Caco-2 (cell line): ENCODE measurements around the gene PCAT7. TPM values are rescaled to one million over a fixed set of nuclear protein-coding genes. Genes with fewer than 3 reads are reported as not detected.
"Not testable (repeated sequence)": the region's sequence is repeated elsewhere in the genome, so short reads cannot be mapped to it uniquely, and the experiment has no call there.

Experiments used
- BruUV-seq: library from RNA; stranded (reverse); fragments of 400-500 nt; replicated peaks from 2 replicates; lab custom pipeline; 2021; lab: Mats Ljungman, UMichigan
- CTCF ChIA-PET: fragments of 300-600 bp; sonication (Branson Sonifier 250); formaldehyde crosslinking; loops from one replicate; lab custom pipeline; 2022; ENCODE audit warnings: antibody characterized with exemption; lab: Charles Lee
- POLR2A ChIA-PET: fragments of 300-600 bp; sonication (Branson Sonifier 250); formaldehyde crosslinking; loops from one replicate; lab custom pipeline; 2022; ENCODE audit warnings: antibody characterized with exemption; lab: Charles Lee
- DNase-seq, 2 experiments: peaks; one replicate each; pipeline versions ENCODE4 v3.0.0 to v3.0.0-alpha.2; 2020 to 2022
- H3K27me3 ChIP-seq: replicated peaks from 2 replicates; pipeline ENCODE4 v1.6.0; 2011; ENCODE audit warnings: low read length; ENCODE audit not compliant: control insufficient read depth, insufficient read depth
- H3K36me3 ChIP-seq: 2 replicates; pipeline ENCODE4 v1.5.1; 2011; ENCODE audit warnings: low read length; ENCODE audit not compliant: control insufficient read depth, insufficient read depth
- H3K4me1 ChIP-seq: fragments of 250-450 bp; sonication (Bioruptor Pico); 2 replicates; pipeline ENCODE4 v1.5.1; 2020; ENCODE audit warnings: mild to moderate bottlenecking
- H3K4me3 ChIP-seq: 2 replicates; pipeline ENCODE4 v1.5.1; 2011; ENCODE audit warnings: low read depth, mild to moderate bottlenecking, control low read depth, low read length
- H3K9me3 ChIP-seq: fragments of 250-450 bp; sonication (Bioruptor Pico); 2 replicates; pipeline ENCODE4 v1.5.1; 2020; ENCODE audit warnings: mild to moderate bottlenecking, moderate library complexity
- H3K27ac Mint-ChIP-seq: one replicate; pipeline ENCODE4 v1.8.0; 2022; ENCODE audit warnings: mixed read lengths; ENCODE audit not compliant: unreplicated experiment
- H3K27me3 Mint-ChIP-seq: one replicate; pipeline ENCODE4 v1.8.0; 2022; ENCODE audit warnings: mixed read lengths; ENCODE audit not compliant: insufficient read depth, unreplicated experiment
- H3K36me3 Mint-ChIP-seq: one replicate; pipeline ENCODE4 v1.8.0; 2022; ENCODE audit warnings: mild to moderate bottlenecking, mixed read lengths; ENCODE audit not compliant: insufficient read depth, unreplicated experiment
- H3K4me1 Mint-ChIP-seq: one replicate; pipeline ENCODE4 v1.8.0; 2022; ENCODE audit warnings: low read depth, mixed read lengths; ENCODE audit not compliant: unreplicated experiment
- H3K4me3 Mint-ChIP-seq: one replicate; pipeline ENCODE4 v1.8.0; 2022; ENCODE audit warnings: mild to moderate bottlenecking, moderate library complexity, mixed read lengths; ENCODE audit not compliant: unreplicated experiment
- H3K9me3 Mint-ChIP-seq: one replicate; pipeline ENCODE4 v1.8.0; 2022; ENCODE audit warnings: mixed read lengths; ENCODE audit not compliant: unreplicated experiment
- intact Hi-C: fragments of 100-400 bp; cut with micrococcal nuclease; formaldehyde crosslinking; loops from one replicate; pipeline ENCODE4 v1.10.0; 2022; ENCODE audit not compliant: unreplicated experiment
- total RNA-seq: library from RNA; stranded (reverse); gene quantifications from 2 replicates; pipeline ENCODE4 v1.2.3, GENCODE V29; 2022
- TF ChIP-seq, protein P1 (sequence below), 2 experiments: fragments of 200-600 bp in 1 of 2; IDR thresholded peaks; 1 replicate in 1 of 2; 2 replicates in 1 of 2; pipeline versions ENCODE4 v1.5.1 to v1.8.0; 2011 to 2022; ENCODE audit warnings: antibody characterized with exemption in 1 of 2, control low read depth in 1 of 2, inconsistent platforms in 1 of 2, low read depth in 1 of 2, low read length in 1 of 2, mild to moderate bottlenecking in 1 of 2, moderate library complexity in 1 of 2; ENCODE audit not compliant: insufficient read depth in 1 of 2, severe bottlenecking in 1 of 2, unreplicated experiment in 1 of 2

Gene PCAT7
- total RNA-seq, 1 experiment from 2014 or later: 10.4 TPM

DNA sequence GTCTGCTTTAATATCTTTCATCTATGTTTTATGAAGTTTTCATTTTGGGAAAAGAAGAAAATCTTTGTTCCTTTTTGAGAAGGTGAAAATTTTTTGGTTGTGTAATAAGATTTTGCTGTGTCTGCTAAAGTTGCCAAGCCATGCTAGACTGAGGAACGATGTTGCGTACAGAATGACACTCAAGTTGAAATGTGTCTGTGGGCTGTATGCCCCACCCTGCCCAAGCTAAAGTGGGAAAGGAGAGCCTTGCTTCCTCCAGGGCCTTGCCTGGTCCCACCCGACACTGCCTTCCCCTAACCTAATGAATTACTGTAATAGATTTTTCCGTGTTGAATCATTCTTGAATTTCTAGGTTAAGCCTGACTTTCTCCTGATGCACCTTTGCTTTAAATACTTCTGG lies 2.5 kb downstream of the PCAT7 start:
- H3K27ac Mint-ChIP-seq: no peak overlapping the region
- no peaks in the 10 kb centered on the region for H3K27me3 Mint-ChIP-seq
- H3K4me3 ChIP-seq: no peak overlapping the region
- intact Hi-C loops: no loop called here
- H3K36me3 Mint-ChIP-seq: peaks cover 10% of the 10 kb centered on the region
- H3K9me3 Mint-ChIP-seq: no peaks in the 10 kb centered on the region
- BruUV-seq: no TSS peak
- peaks cover 9% of the 10 kb centered on the region for H3K4me1 Mint-ChIP-seq
- H3K27me3 ChIP-seq: no peaks in the 10 kb centered on the region
- H3K4me1 ChIP-seq: 0 out of 2 replicates have a peak, but pooled peaks cover 3% of the 10 kb centered on the region
- H3K9me3 ChIP-seq: no peaks in the 10 kb centered on the region
- TF ChIP-seq, protein P1, sequence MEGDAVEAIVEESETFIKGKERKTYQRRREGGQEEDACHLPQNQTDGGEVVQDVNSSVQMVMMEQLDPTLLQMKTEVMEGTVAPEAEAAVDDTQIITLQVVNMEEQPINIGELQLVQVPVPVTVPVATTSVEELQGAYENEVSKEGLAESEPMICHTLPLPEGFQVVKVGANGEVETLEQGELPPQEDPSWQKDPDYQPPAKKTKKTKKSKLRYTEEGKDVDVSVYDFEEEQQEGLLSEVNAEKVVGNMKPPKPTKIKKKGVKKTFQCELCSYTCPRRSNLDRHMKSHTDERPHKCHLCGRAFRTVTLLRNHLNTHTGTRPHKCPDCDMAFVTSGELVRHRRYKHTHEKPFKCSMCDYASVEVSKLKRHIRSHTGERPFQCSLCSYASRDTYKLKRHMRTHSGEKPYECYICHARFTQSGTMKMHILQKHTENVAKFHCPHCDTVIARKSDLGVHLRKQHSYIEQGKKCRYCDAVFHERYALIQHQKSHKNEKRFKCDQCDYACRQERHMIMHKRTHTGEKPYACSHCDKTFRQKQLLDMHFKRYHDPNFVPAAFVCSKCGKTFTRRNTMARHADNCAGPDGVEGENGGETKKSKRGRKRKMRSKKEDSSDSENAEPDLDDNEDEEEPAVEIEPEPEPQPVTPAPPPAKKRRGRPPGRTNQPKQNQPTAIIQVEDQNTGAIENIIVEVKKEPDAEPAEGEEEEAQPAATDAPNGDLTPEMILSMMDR (IDR thresholded peaks at IDR 0.05; ENCODE audit: insufficient read depth in 1 of 2, low read depth in 1 of 2, low read length in 1 of 2, severe bottlenecking in 1 of 2, unreplicated experiment in 1 of 2): no peak
- CTCF ChIA-PET: no interaction called here
- POLR2A ChIA-PET: no interaction called here
- no peak overlapping the region for H3K4me3 Mint-ChIP-seq
- H3K36me3 ChIP-seq: peaks cover 1% of the 10 kb centered on the region; the same call in 1 of the 2 replicates
- DNase-seq: no peak

DNA sequence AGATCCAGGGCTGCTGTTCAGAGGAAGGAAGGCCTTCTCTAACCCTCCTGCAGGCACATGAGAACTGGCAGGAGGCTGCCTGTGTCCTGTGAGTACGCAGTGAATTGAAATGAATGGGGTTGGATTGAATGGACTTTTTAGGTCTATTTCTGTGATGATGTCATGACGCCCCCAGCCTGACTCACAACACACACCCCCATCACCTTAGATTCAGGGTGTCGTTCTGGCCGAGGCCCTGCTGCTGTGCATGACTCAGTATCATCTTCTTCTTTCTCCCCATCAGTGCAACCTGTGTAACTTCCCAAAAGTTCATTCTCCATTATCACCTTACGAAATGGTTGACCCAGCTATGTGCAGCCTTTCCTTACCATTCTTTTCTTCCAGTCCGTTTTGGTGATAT lies 5.4 kb downstream of the PCAT7 start:
- POLR2A ChIA-PET: no interaction called here
- no peaks in the 10 kb centered on the region for H3K27me3 Mint-ChIP-seq
- H3K4me1 Mint-ChIP-seq: no peaks in the 10 kb centered on the region
- no peak overlapping the region for H3K4me3 ChIP-seq
- intact Hi-C loops: no loop called here
- no peaks in the 10 kb centered on the region for H3K9me3 ChIP-seq
- TF ChIP-seq, protein P1 (IDR thresholded peaks at IDR 0.05; ENCODE audit: insufficient read depth in 1 of 2, low read depth in 1 of 2, low read length in 1 of 2, severe bottlenecking in 1 of 2, unreplicated experiment in 1 of 2): no peak
- no peaks in the 10 kb centered on the region for H3K9me3 Mint-ChIP-seq
- H3K27me3 ChIP-seq: no peaks in the 10 kb centered on the region
- H3K36me3 Mint-ChIP-seq: peaks cover 12% of the 10 kb centered on the region
- H3K4me3 Mint-ChIP-seq: no peak overlapping the region
- BruUV-seq: no TSS peak
- DNase-seq: no peak
- CTCF ChIA-PET: no interaction called here
- no peaks in the 10 kb centered on the region for H3K4me1 ChIP-seq
- no peak overlapping the region for H3K27ac Mint-ChIP-seq
- H3K36me3 ChIP-seq: peaks cover 1% of the 10 kb centered on the region; the same call in 1 of the 2 replicates

DNA sequence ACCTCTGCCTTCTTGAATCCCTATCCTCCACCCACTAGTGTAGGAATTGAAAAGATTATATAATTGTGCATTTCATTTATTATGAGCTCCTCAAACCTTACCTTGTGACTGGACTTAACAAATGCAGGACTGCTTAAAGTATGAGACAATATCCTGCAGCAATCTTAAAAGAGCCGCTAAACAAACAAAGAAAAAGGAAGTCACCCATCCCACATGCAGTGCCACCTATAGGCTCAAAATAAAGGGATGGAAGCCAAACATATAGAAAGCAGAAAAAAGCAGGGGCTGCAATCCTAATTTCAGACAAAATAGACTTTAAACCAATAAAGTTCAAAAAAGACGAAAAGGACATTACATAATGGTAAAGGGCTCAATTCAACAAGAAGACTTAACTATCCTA lies 8.7 kb downstream of the PCAT7 start:
- Mint-ChIP-seq H3K4me3 (no peak overlapping the region), H3K36me3 (peaks cover 12% of the 10 kb centered on the region), H3K27ac (no peak overlapping the region), H3K4me1 (no peaks in the 10 kb centered on the region), H3K27me3 (no peaks in the 10 kb centered on the region), H3K9me3 (no peaks in the 10 kb centered on the region)
- ChIA-PET CTCF (no interaction called here), POLR2A (no interaction called here)
- H3K27me3 ChIP-seq: no peaks in the 10 kb centered on the region
- peaks cover 1% of the 10 kb centered on the region; the same call in 1 of the 2 replicates for H3K36me3 ChIP-seq
- no peak for DNase-seq
- no TSS peak for BruUV-seq
- no peaks in the 10 kb centered on the region for H3K9me3 ChIP-seq
- intact Hi-C loops: no loop called here
- no peak overlapping the region for H3K4me3 ChIP-seq
- no peaks in the 10 kb centered on the region for H3K4me1 ChIP-seq
- TF ChIP-seq, protein P1 (IDR thresholded peaks at IDR 0.05; ENCODE audit: insufficient read depth in 1 of 2, low read depth in 1 of 2, low read length in 1 of 2, severe bottlenecking in 1 of 2, unreplicated experiment in 1 of 2): no peak

DNA sequence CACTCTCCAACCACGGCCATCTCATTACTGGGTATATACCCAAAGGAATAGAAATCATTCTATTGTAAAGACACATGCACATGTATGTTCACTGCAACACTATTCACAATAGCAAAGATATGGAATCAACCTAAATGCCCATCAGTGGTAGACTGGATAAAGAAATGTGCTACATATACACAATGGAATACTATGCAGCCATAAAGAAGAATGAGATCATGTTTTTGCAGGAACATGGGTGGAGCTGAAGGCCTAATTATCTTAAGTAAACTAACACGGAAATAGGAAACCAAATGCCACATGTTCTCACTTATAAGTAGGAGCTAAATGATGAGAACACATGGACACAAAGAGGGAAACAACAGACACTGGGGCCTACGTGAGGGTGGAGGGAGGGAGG lies 9.4 kb downstream of the PCAT7 start:
- H3K9me3 Mint-ChIP-seq, CTCF ChIA-PET, H3K9me3 ChIP-seq, H3K4me3 ChIP-seq, H3K4me1 Mint-ChIP-seq, H3K27me3 ChIP-seq, intact Hi-C loops, POLR2A ChIA-PET, H3K36me3 ChIP-seq, DNase-seq, BruUV-seq, H3K4me3 Mint-ChIP-seq, H3K27ac Mint-ChIP-seq, H3K27me3 Mint-ChIP-seq, H3K4me1 ChIP-seq: not testable (repeated sequence)
- peaks cover 12% of the 10 kb centered on the region for H3K36me3 Mint-ChIP-seq
